Activated naive CD4-positive, alpha-beta T cell treated with anti-CD3 and anti-CD28 coated beads for 36 hours (primary cell): ENCODE measurements around the gene TEKT4. TPM values are rescaled to one million over a fixed set of nuclear protein-coding genes. Genes with fewer than 3 reads are reported as not detected.
"Not testable (repeated sequence)": the region's sequence is repeated elsewhere in the genome, so short reads cannot be mapped to it uniquely, and the experiment has no call there.

Experiments
- CTCF ChIA-PET: fragments of 350-600 bp; sonication (Branson Sonifier 250); formaldehyde crosslinking; loops from one replicate; lab custom pipeline; 2021; ENCODE audit warnings: antibody characterized with exemption; lab: Charles Lee
- DNase-seq: peaks from one replicate; pipeline ENCODE4 v3.0.0-alpha.2; 2020
- H3K27ac Mint-ChIP-seq: one replicate; pipeline ENCODE4 v1.8.0; 2021; ENCODE audit warnings: mild to moderate bottlenecking, mixed read lengths
- H3K27me3 Mint-ChIP-seq: one replicate; pipeline ENCODE4 v1.8.0; 2021; ENCODE audit warnings: low read depth, mixed read lengths
- H3K36me3 Mint-ChIP-seq: one replicate; pipeline ENCODE4 v1.8.0; 2021; ENCODE audit warnings: low read depth, mixed read lengths
- H3K4me1 Mint-ChIP-seq: one replicate; pipeline ENCODE4 v1.8.0; 2021; ENCODE audit warnings: low read depth, mixed read lengths
- H3K4me3 Mint-ChIP-seq: one replicate; pipeline ENCODE4 v1.8.0; 2021; ENCODE audit warnings: mild to moderate bottlenecking, moderate library complexity, mixed read lengths
- H3K9me3 Mint-ChIP-seq: one replicate; pipeline ENCODE4 v1.8.0; 2021; ENCODE audit warnings: mixed read lengths
- intact Hi-C: fragments of 100-400 bp; cut with micrococcal nuclease; formaldehyde crosslinking; loops from one replicate; pipeline ENCODE4 v1.15.1; 2023
- total RNA-seq, 2 experiments: library from RNA; stranded (reverse); gene quantifications; one replicate each; pipeline ENCODE4 v1.2.3, GENCODE V29; 2021

The TEKT4 gene
- total RNA-seq, 2 experiments from 2014 or later: not detected

DNA sequence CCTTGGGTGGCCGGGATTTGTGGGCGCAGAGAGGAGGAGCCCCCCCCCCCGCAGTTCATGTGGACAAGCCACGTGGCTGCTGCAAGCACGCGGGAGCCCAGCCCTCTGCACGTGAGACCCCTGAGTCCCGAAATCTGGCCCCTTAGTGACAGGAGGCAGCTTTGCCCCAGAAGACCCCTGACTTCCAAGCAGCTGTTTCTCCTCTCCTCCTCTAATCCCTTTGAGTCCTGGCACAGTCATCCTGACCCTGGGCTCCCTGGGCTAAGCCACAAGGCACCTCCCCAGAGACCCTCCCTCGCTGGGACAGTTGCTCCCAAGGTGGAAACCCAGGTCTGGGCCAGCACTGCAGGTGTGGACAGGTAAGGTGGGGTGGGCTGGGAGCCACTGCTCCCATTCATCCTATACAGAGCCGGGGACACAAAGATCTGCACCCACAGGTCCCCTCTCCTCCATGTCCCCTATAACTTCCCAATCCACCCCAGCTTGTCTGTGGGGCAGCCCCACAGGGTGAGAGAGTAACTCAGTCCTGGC lies 923 bp downstream of the TEKT4 start:
- no peaks in the 10 kb centered on the region for H3K36me3 Mint-ChIP-seq
- no peaks in the 10 kb centered on the region for H3K4me1 Mint-ChIP-seq
- peaks cover 17% of the 10 kb centered on the region for H3K27me3 Mint-ChIP-seq
- CTCF ChIA-PET: interaction anchor here (3.4 kb wide), 1 partner anchor 84 kb away, joined by 20 read pairs; no protein-coding TSS in a partner anchor
- no peak overlapping the region for H3K27ac Mint-ChIP-seq
- no peak overlapping the region for H3K4me3 Mint-ChIP-seq
- intact Hi-C loops: loop anchor here (5.0 kb wide), 1 partner anchor 205 kb away; no protein-coding TSS in a partner anchor
- DNase-seq: no peak
- no peaks in the 10 kb centered on the region for H3K9me3 Mint-ChIP-seq

DNA sequence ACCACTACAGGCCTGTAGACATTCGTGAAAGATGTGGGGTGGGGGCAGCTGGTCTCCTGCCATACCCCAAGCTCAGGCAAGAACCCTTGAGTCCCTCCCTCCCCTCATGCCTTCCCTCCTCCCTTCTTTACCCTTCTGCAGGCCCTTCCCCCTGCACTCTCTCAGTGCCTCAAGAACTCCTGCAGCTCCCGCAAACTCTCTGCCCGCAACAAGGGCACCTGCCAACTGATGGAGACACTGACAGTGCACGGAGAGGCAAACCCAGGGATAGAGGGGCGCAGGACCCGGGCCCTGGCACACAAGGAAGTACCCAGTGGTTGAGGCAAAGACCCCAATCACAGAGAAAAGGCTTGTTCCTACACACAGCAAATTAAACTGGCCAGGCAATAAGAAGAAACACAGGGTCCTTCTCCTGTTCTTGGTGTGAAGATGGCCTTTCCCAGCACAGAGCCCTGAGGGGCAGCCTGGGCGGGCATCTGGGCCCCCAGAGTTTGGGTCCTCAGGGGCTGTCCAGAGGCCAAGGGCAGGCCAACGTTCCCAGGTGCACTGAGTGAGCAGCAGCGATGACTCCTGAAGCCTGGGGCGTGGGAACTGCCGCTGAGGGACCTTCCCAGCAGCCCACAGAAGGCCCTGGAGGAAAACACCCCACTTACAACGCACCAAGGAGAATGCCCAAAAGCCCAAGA lies 1.6 kb downstream of the TEKT4 start:
- H3K27me3 Mint-ChIP-seq: peaks cover 17% of the 10 kb centered on the region
- no peaks in the 10 kb centered on the region for H3K4me1 Mint-ChIP-seq
- DNase-seq: no peak
- no peaks in the 10 kb centered on the region for H3K9me3 Mint-ChIP-seq
- intact Hi-C loops: loop anchor here (5.0 kb wide), 1 partner anchor 204 kb away; no protein-coding TSS in a partner anchor
- H3K27ac Mint-ChIP-seq: no peak overlapping the region
- no peaks in the 10 kb centered on the region for H3K36me3 Mint-ChIP-seq
- CTCF ChIA-PET: interaction anchor here (1.0 to 3.4 kb wide), 2 partner anchors 84 to 359 kb away, joined by 3 to 20 read pairs; no protein-coding TSS in a partner anchor
- H3K4me3 Mint-ChIP-seq: no peak overlapping the region

DNA sequence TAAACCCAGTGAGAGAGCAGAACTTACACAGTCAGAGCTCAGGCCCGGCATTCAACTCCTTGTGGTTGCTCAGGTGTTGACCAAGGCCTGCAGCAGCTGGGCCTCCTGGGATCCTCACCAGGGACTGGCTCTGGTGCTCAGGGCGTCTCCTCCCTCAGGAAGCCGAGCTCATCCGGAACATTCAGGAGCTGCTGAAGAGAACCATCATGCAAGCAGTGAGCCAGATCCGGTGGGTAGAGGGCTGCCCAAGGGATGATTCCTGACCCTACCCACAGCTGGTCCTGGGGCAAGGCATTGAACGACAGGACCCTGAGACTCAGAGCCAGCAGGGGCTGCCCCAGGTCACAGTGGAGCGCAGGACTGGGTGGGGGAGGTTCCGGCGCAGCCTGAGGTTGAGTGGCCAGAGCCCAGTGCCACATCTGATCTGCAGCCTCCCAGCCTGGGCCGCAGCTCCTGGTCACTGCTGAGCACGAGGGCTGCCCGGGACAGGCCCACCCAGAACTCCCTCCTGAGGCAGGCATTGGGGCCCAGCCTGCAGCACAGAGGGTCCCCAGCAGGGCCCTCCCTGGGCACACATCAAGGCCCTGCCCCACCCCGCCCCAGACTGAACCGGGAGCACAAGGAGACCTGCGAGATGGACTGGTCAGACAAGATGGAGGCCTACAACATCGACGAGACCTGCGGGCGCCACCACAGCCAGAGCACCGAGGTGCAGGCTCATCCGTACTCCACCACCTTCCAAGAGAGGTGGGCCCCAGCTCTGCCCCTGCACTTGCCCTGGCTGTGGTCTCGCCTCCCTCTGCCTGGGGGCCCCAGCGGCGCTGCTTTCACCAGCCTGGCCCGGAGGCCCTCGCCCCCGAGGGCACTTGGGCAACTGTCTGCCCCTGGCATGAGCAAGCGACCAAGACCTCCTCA lies 2.4 kb downstream of the TEKT4 start:
- H3K4me3 Mint-ChIP-seq: no peak overlapping the region
- no peak for DNase-seq
- no peaks in the 10 kb centered on the region for H3K36me3 Mint-ChIP-seq
- no peaks in the 10 kb centered on the region for H3K9me3 Mint-ChIP-seq
- CTCF ChIA-PET: interaction anchor here (0.7 to 3.4 kb wide), 3 partner anchors 14 to 358 kb away, joined by 3 to 20 read pairs (median 3); no protein-coding TSS in a partner anchor
- H3K27me3 Mint-ChIP-seq: peaks cover 17% of the 10 kb centered on the region
- no peak overlapping the region for H3K27ac Mint-ChIP-seq
- intact Hi-C loops: loop anchor here (1.0 to 5.0 kb wide), 4 partner anchors 83 to 334 kb away; partner anchors contain the start of gene ZNF892
- H3K4me1 Mint-ChIP-seq: no peaks in the 10 kb centered on the region

DNA sequence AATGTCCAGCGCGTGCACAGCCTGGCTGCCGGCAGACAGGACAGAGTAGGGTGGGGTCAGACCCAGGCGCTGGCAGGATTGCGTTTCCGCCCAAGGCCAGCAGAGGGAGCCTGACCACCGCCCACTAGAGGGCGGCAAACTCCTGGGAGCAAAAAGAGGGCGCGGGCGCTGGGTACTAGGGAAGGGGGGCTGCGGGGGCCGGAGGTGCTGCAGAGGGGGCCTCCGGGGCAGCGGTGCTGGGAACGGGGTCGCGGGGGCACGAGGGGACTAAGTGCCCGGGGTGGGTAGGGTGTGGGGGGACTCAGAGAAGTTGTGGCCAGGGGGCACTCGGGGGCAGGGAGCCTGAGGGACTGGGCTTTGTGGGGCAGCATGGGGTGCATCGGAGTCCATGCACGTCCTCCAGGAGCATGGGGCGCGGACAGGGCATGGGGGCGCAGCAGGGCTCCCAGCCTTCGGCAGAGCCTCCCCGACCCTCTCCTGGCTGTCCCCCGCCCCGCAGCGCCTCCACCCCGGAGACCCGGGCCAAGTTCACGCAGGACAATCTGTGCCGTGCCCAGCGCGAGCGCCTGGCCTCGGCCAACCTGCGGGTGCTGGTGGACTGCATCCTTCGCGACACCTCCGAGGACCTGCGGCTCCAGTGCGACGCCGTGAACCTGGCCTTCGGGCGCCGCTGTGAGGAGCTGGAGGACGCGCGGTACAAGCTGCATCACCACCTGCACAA lies 3.2 kb downstream of the TEKT4 start:
- no peaks in the 10 kb centered on the region for H3K9me3 Mint-ChIP-seq
- no peaks in the 10 kb centered on the region for H3K36me3 Mint-ChIP-seq
- H3K27ac Mint-ChIP-seq: no peak overlapping the region
- CTCF ChIA-PET: interaction anchor here (0.7 to 3.4 kb wide), 5 partner anchors 10 to 357 kb away, joined by 3 to 20 read pairs (median 3); no protein-coding TSS in a partner anchor
- H3K4me3 Mint-ChIP-seq: no peak overlapping the region
- H3K4me1 Mint-ChIP-seq: no peaks in the 10 kb centered on the region
- peak; percentile 75 for DNase-seq
- H3K27me3 Mint-ChIP-seq: peaks cover 15% of the 10 kb centered on the region
- intact Hi-C loops: loop anchor here (1.0 to 5.0 kb wide), 4 partner anchors 82 to 333 kb away; partner anchors contain the start of gene ZNF892

DNA sequence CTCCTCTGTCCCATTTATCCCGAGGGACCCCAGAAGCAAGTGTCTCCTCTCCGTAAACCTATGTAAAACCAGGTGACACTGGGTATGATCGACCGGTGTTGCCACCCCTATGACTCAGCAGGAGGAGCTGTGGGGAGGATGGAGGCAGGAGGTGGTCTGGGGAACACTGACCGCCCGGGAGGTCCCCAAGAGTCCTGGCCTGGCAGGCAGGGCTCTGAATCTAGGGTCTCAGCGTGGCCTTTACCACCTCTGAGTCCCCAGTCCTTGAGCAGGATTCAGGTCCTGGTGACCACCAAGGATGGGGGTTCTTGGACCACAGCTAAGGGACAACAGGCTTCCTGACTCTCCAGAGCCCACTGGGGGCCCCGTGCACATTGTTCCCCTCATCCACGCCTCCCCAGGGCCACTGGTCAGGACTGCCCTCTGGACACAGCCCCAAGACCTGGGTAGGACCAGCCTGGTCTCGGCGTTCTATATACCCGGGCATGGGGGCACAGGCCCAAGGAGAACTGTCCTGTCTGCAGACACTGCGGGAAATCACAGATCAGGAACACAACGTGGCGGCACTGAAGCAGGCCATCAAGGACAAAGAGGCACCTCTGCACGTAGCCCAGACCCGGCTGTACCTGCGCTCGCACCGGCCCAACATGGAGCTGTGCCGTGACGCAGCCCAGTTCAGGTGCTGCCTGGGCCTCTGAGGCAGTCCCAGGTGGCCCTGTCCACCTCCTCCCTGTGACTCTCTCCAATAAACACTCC lies 4.0 kb downstream of the TEKT4 start:
- CTCF ChIA-PET: interaction anchor here (0.9 to 1.0 kb wide), 2 partner anchors 11 to 14 kb away, joined by 3 to 4 read pairs; no protein-coding TSS in a partner anchor
- H3K27ac Mint-ChIP-seq: no peak overlapping the region

DNA sequence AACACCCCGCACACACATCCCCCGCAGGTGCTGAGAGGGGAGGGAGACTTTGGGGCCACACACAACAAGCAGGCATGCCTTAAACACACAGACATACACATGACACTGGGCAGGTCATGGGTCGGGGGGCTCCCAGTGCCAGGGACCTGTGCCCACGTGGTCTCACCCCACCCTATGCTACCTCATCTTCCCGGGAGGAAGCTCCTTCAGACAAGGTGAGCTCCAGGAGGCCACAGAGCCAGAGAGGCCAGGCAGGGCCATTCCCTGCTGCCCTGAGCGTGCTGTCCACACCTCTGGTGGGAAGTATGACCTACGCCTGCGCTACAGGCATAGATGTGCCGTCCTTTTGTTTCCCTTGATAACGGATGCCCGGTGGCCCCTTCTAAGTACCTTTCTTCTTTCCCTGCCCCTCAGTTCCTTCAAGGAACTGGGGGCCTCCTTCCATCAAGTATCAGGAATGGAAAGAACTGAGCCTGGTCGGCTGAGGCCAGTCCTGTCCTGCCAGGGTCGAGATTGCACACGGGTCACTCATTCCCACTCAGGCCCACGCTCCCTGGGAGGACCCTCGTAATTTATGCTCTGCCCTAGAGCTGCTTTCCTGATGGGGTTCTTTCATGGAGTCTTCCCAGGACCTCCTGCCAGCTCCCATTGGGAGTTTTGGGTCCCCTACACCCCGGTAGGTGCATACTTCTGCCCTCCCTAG lies 4.7 kb downstream of the TEKT4 start:
- peaks cover 11% of the 10 kb centered on the region for H3K27me3 Mint-ChIP-seq
- no peaks in the 10 kb centered on the region for H3K9me3 Mint-ChIP-seq
- no peaks in the 10 kb centered on the region for H3K36me3 Mint-ChIP-seq
- no peaks in the 10 kb centered on the region for H3K4me1 Mint-ChIP-seq
- CTCF ChIA-PET: interaction anchor here (0.9 to 1.0 kb wide), 2 partner anchors 14 to 81 kb away, joined by 4 to 6 read pairs; no protein-coding TSS in a partner anchor
- no peak for DNase-seq
- no peak overlapping the region for H3K4me3 Mint-ChIP-seq
- no peak overlapping the region for H3K27ac Mint-ChIP-seq
- intact Hi-C loops: no loop called here

More for the DNA sequence above, 4.0 kb downstream of the TEKT4 start:
- DNase-seq: no peak
- intact Hi-C loops: no loop called here
- Mint-ChIP-seq H3K27me3 (peaks cover 15% of the 10 kb centered on the region), H3K4me1 (no peaks in the 10 kb centered on the region), H3K9me3 (no peaks in the 10 kb centered on the region), H3K36me3 (no peaks in the 10 kb centered on the region), H3K4me3 (no peak overlapping the region)

DNA sequence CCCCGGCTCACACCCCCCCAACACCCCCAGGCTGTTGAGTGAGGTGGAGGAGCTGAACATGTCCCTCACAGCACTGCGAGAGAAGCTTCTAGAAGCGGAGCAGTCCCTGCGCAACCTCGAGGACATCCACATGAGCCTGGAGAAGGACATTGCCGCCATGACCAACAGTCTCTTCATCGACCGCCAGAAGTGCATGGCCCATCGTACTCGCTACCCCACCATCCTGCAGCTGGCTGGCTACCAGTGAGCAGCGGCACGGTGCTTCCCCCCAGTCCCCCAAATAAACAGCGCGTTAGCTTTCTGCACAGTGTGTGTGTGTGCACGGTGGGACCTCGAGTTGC lies 5.3 kb downstream of the TEKT4 start:
- Mint-ChIP-seq H3K27ac (no peak overlapping the region), H3K36me3 (no peaks in the 10 kb centered on the region), H3K27me3 (peaks cover 9% of the 10 kb centered on the region), H3K4me1 (no peaks in the 10 kb centered on the region), H3K9me3 (no peaks in the 10 kb centered on the region), H3K4me3 (no peak overlapping the region)
- no peak for DNase-seq
- CTCF ChIA-PET: interaction anchor here (0.9 kb wide), 1 partner anchor 80 kb away, joined by 6 read pairs; no protein-coding TSS in a partner anchor
- intact Hi-C loops: no loop called here

DNA sequence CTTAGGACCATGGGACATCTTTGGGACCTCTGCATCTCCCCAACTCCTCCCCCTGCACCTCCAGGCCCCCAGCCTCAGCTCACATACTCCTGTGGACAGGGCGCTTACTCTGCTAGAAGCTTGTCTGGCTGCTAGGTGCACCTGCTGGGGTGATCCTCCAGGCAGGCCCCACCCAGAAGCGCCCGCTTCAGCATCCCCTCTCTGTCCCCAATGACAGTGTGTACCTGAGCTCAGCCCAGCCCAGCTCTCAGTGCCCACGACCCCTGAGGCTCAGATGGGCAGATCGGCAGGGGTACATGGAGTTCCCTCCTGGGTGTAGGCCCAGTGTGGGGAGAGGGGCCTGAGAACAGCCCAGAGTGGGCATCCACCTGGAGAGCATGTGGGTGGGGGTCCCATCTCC lies 5.9 kb downstream of the TEKT4 start:
- no peak overlapping the region for H3K27ac Mint-ChIP-seq
- H3K27me3 Mint-ChIP-seq: peaks cover 8% of the 10 kb centered on the region
- H3K4me3 Mint-ChIP-seq: no peak overlapping the region
- CTCF ChIA-PET: interaction anchor here (0.9 kb wide), 1 partner anchor 80 kb away, joined by 6 read pairs; no protein-coding TSS in a partner anchor
- H3K9me3 Mint-ChIP-seq: no peaks in the 10 kb centered on the region
- H3K4me1 Mint-ChIP-seq: no peaks in the 10 kb centered on the region
- no peaks in the 10 kb centered on the region for H3K36me3 Mint-ChIP-seq
- DNase-seq: no peak
- intact Hi-C loops: no loop called here

DNA sequence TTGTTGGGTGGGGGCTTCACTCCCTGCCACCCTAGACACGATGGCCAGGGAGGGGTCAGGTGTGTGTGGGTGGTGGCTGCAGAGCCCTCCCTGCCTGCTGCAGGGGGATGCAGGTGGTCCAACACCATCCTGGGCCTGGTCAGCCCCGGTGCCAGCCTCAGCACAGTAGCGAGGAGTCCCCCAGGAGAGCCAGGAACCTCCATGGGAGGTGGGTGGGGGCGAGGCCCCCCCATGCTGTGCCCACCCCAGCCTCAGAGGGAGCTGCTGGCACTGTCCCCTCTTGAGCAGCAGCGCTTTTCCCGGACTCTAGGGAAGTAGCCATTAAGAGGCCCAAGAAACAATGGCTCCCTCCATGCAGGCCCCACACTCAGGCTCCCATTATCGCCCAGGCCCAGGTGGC lies 7.3 kb downstream of the TEKT4 start:
- H3K27ac Mint-ChIP-seq, CTCF ChIA-PET, H3K27me3 Mint-ChIP-seq, DNase-seq, H3K36me3 Mint-ChIP-seq, intact Hi-C loops, H3K4me1 Mint-ChIP-seq, H3K9me3 Mint-ChIP-seq, H3K4me3 Mint-ChIP-seq: not testable (repeated sequence)

DNA sequence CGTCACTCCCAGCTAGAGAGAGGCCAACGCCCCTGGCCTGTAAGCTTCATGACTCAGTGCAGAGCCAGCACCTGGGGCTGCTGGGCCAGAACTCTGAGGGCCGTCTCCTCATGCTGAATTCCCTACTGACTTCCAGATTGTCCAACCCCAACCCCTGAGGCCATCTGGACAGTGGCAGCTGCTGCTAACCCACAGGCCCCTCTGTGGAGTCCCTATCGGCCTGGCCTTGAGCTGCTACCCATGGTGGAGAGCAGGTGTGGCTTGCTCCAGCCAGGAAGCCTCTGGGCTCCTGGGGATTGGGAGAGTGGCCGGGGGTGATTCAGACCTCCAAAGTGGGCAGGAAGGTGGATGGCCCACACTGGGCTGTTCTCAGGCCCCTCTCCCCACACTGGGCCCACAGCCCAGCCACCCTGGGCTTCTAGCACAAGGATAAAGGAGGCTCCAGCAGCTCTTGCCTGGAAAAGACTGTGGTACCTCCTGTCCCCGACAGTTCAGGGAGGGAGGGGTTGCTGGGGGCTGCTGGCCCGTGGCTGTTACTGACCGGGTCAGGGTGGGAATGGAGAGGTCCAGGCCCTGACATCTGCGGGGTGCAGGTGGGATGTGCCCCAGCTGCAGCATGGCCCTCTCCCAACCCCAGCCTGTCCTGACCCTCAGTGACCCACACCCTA lies 8.2 kb downstream of the TEKT4 start:
- peaks cover 7% of the 10 kb centered on the region for H3K27me3 Mint-ChIP-seq
- CTCF ChIA-PET: no interaction called here
- peaks cover 2% of the 10 kb centered on the region for H3K36me3 Mint-ChIP-seq
- no peak overlapping the region for H3K4me3 Mint-ChIP-seq
- no peak overlapping the region for H3K27ac Mint-ChIP-seq
- H3K4me1 Mint-ChIP-seq: no peaks in the 10 kb centered on the region
- no peak for DNase-seq
- peaks cover 3% of the 10 kb centered on the region for H3K9me3 Mint-ChIP-seq
- intact Hi-C loops: no loop called here
